HepG2 (cell line): Measurements from ENCODE around the gene SMCHD1. TPM values are rescaled to one million over a fixed set of nuclear protein-coding genes. Genes with fewer than 3 reads are reported as not detected.

Experiments
- ATAC-seq: fragments of 200-7000 bp; cut with Tn5 transposase; 3 replicates; pipeline ENCODE4 v1.9.1; 2020; ENCODE audit warnings: mild to moderate bottlenecking, moderate library complexity
- BruUV-seq: library from RNA; stranded (reverse); fragments of 400-500 nt; replicated peaks from 2 replicates; lab custom pipeline; 2021; lab: Mats Ljungman, UMichigan
- CTCF ChIA-PET: fragments of 300-600 bp; formaldehyde crosslinking; extraction: SDS; loops from one replicate; lab custom pipeline; 2021; ENCODE audit warnings: low total read pairs, inconsistent platforms, low intra/inter-chr PET ratio; lab: Yijun Ruan, JAX
- POLR2A ChIA-PET: fragments of 350-600 bp; sonication (Branson Sonifier 250); formaldehyde crosslinking; loops from one replicate; lab custom pipeline; 2020; ENCODE audit warnings: antibody characterized with exemption, inconsistent platforms; lab: Yijun Ruan, JAX
- DNase-seq: peaks from one replicate; pipeline ENCODE4 v3.0.0-alpha.2; 2015; ENCODE audit warnings: low spot score
- FAIRE-seq: peaks from 3 replicates; lab custom pipeline; 2011; peaks lifted over from hg19 to GRCh38; lab: Jason Lieb, UNC
- H2AFZ ChIP-seq: one replicate; pipeline ENCODE4 v1.6.1; 2011; ENCODE audit warnings: low read length, inconsistent platforms
- H3K27ac ChIP-seq: fragments of 300-600 bp; 3 replicates; pipeline ENCODE4 v1.8.0; 2011; ENCODE audit warnings: mixed run types, mild to moderate bottlenecking, mixed read lengths, low read length, inconsistent platforms; ENCODE audit not compliant: insufficient read depth; ENCODE audit errors: extremely low read length
- H3K27me3 ChIP-seq, 2 experiments: fragments of 200-600 bp in 1 of 2; 2 replicates in 1 of 2; 3 replicates in 1 of 2; pipeline versions ENCODE4 v1.6.0 to v1.8.0; 2011; ENCODE audit warnings: low read length in 2 of 2, mild to moderate bottlenecking in 2 of 2, moderate library complexity in 2 of 2, inconsistent platforms in 1 of 2; ENCODE audit not compliant: insufficient read depth in 2 of 2, control insufficient read depth in 1 of 2
- H3K36me3 ChIP-seq, 2 experiments: fragments of 200-600 bp in 1 of 2; replicated peaks in 1 of 2; 2 replicates in 1 of 2; 3 replicates in 1 of 2; pipeline versions ENCODE4 v1.5.1 to v1.8.0; 2011; ENCODE audit warnings: low read length in 2 of 2, inconsistent platforms in 1 of 2; ENCODE audit not compliant: insufficient read depth in 2 of 2, control insufficient read depth in 1 of 2
- H3K4me1 ChIP-seq: 2 replicates; pipeline ENCODE4 v1.5.1; 2012; ENCODE audit warnings: low read length, inconsistent platforms; ENCODE audit not compliant: insufficient read depth
- H3K4me2 ChIP-seq: 2 replicates; pipeline ENCODE4 v1.6.0; 2011; ENCODE audit warnings: low read depth, low read length, inconsistent platforms
- H3K4me3 ChIP-seq, 3 experiments: fragments of 200-600 bp in 1 of 3; sonication (generic), shearing (Covaris generic) in 1 of 3; replicated peaks in 1 of 3; 2 replicates each; pipeline ENCODE4 v1.5.1; 2011 to 2016; ENCODE audit warnings: low read length in 3 of 3, inconsistent platforms in 2 of 3, low read depth in 2 of 3, mild to moderate bottlenecking in 2 of 3, control low read depth in 1 of 3, mixed read lengths in 1 of 3; ENCODE audit not compliant: insufficient read depth in 1 of 3
- H3K79me2 ChIP-seq: one replicate; pipeline ENCODE4 v1.6.1; 2011; ENCODE audit warnings: low read length, inconsistent platforms; ENCODE audit not compliant: insufficient read depth
- H3K9ac ChIP-seq: 2 replicates; pipeline ENCODE4 v1.6.0; 2011; ENCODE audit warnings: mild to moderate bottlenecking, low read depth, low read length, inconsistent platforms; ENCODE audit not compliant: insufficient read depth
- H3K9me3 ChIP-seq: 2 replicates; pipeline ENCODE4 v1.5.1; 2012; ENCODE audit warnings: mild to moderate bottlenecking, low read length
- H4K20me1 ChIP-seq: 2 replicates; pipeline ENCODE4 v1.6.0; 2011; ENCODE audit warnings: inconsistent platforms, mild to moderate bottlenecking, low read length, moderate library complexity; ENCODE audit not compliant: insufficient read depth
- ATRX ChIP-seq: sonication (generic); formaldehyde crosslinking; IDR thresholded peaks from 2 replicates; pipeline ENCODE4 v1.4.0; 2020; ENCODE audit warnings: missing genetic modification reagents, borderline replicate concordance
- E2F5 ChIP-seq: sonication (generic); formaldehyde crosslinking; conservative IDR thresholded peaks from 2 replicates; pipeline ENCODE4 v1.4.0; 2020; ENCODE audit warnings: missing genetic modification reagents
- FOXM1 ChIP-seq: sonication (generic); formaldehyde crosslinking; IDR thresholded peaks from 2 replicates; pipeline ENCODE4 v1.5.0; 2020; ENCODE audit warnings: missing genetic modification reagents
- GATAD2A ChIP-seq: IDR thresholded peaks from 2 replicates; pipeline ENCODE4 v1.6.1; 2016
- HOXA3 ChIP-seq: sonication (generic); formaldehyde crosslinking; IDR thresholded peaks from 2 replicates; pipeline ENCODE4 v1.5.0; 2020; ENCODE audit warnings: missing genetic modification reagents
- KAT8 ChIP-seq: IDR thresholded peaks from 2 replicates; pipeline ENCODE4 v1.6.1; 2016; ENCODE audit warnings: missing genetic modification reagents, missing compliant biosample characterization
- PCBP1 ChIP-seq: fragments of 200-400 bp; formaldehyde crosslinking; IDR thresholded peaks from 2 replicates; pipeline ENCODE4 v1.6.1; 2017; ENCODE audit warnings: mild to moderate bottlenecking, low read depth, low read length, borderline replicate concordance
- XBP1 ChIP-seq: sonication (generic); formaldehyde crosslinking; IDR thresholded peaks from 2 replicates; pipeline ENCODE4 v1.5.0; 2020; ENCODE audit warnings: missing genetic modification reagents
- ZNF101 ChIP-seq: sonication (generic); formaldehyde crosslinking; IDR thresholded peaks from 2 replicates; pipeline ENCODE4 v1.4.0; 2020; ENCODE audit warnings: mild to moderate bottlenecking, low read depth, missing genetic modification reagents, borderline replicate concordance
- ZNF652 ChIP-seq: IDR thresholded peaks from 2 replicates; pipeline ENCODE4 v1.6.1; 2016; ENCODE audit warnings: low read depth, borderline replicate concordance
- ZNF800 ChIP-seq: sonication (generic); formaldehyde crosslinking; IDR thresholded peaks from 2 replicates; pipeline ENCODE4 v1.4.0; 2020; ENCODE audit warnings: missing genetic modification reagents
- WGBS: methylation state at CpG from one replicate; pipeline ENCODE4 v1.1.6; 2017; ENCODE audit warnings: low lambda C conversion rate; 5-methylcytosine and 5-hydroxymethylcytosine counted together
- in situ Hi-C: cut with HindIII; loops from 2 replicates; pipeline ENCODE4 v1.10.0; 2017; ENCODE audit warnings: low pct_unique_long_range_greater_than_20kb; ENCODE audit not compliant: extremely low pct_ligation_motif_present
- intact Hi-C: fragments of 100-400 bp; cut with micrococcal nuclease; formaldehyde crosslinking; loops from one replicate; pipeline ENCODE4 v1.10.0; 2022; ENCODE audit not compliant: unreplicated experiment
- polyA plus RNA-seq, 8 experiments: library from polyadenylated mRNA; depleted of rRNA in 3 of 8; stranded (reverse) in 7 of 8; unstranded in 1 of 8; fragments of >200 nt; fragmentation: Illumina TruSeq in 4 of 8; extraction: Trizol in 4 of 8; gene quantifications; 2 replicates each; pipeline versions ENCODE4 v1.2.1 to v1.2.3, GENCODE V29; 2011 to 2016; ENCODE audit warnings: low read depth in 4 of 8, missing spikeins in 1 of 8, mixed read lengths in 1 of 8; ENCODE audit not compliant: insufficient read depth in 1 of 8
- total RNA-seq, 5 experiments: library from RNA; depleted of rRNA; stranded (reverse); fragments of >200 nt; fragmentation: Illumina TruSeq; extraction: Trizol; gene quantifications; 2 replicates each; pipeline ENCODE4 v1.2.3, GENCODE V29; 2016; ENCODE audit warnings: low read depth in 1 of 5
- TF ChIP-seq, protein P1 (sequence below), 2 experiments: fragments of 450-650 bp in 1 of 2; sonication (generic) in 1 of 2; formaldehyde crosslinking; IDR thresholded peaks; 2 replicates each; pipeline versions ENCODE4 v1.5.0 to v1.8.0; 2020 to 2022; ENCODE audit warnings: mild to moderate bottlenecking in 1 of 2, missing genetic modification reagents in 1 of 2

Gene SMCHD1
- total and polyA plus RNA-seq, 2 of the 13 experiments (the other 11 are each of a cell fraction or from before 2014, with no cell fraction given), result 21.4 to 93.6 TPM

GRCh38 chr18:2617401-2617998, 38.0 kb upstream of the SMCHD1 start (continued):
- TF ChIP-seq, protein P1, sequence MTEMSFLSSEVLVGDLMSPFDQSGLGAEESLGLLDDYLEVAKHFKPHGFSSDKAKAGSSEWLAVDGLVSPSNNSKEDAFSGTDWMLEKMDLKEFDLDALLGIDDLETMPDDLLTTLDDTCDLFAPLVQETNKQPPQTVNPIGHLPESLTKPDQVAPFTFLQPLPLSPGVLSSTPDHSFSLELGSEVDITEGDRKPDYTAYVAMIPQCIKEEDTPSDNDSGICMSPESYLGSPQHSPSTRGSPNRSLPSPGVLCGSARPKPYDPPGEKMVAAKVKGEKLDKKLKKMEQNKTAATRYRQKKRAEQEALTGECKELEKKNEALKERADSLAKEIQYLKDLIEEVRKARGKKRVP (CRISPR knock-in tag; IDR thresholded peaks at IDR 0.05), result no peak
- TF ChIP-seq E2F5 (CRISPR knock-in tag) (no peak), ZNF800 (CRISPR knock-in tag) (no peak), FOXM1 (no peak)
- TF ChIP-seq, all 625 proteins: peak for 0

- H3K4me3 ChIP-seq, result no peak overlapping the region
- TF ChIP-seq ZNF101 (CRISPR knock-in tag), result no peak
- no peak for TF ChIP-seq HOXA3 (CRISPR knock-in tag)
- TF ChIP-seq ZNF652 (CRISPR knock-in tag), result no peak
- no peak for TF ChIP-seq KAT8
- no peak for TF ChIP-seq GATAD2A
- TF ChIP-seq PCBP1, result no peak
- no peak for TF ChIP-seq ATRX (CRISPR knock-in tag)
- TF ChIP-seq XBP1 (CRISPR knock-in tag), result no peak
- H3K4me1 ChIP-seq, result no peaks in the 10 kb centered on the region
- ATAC-seq, result no peak
- POLR2A ChIA-PET, result no interaction called here
- no peak overlapping the region for H2AFZ ChIP-seq
- H4K20me1 ChIP-seq, result no peaks in the 10 kb centered on the region
- intact Hi-C loops, result no loop called here
- no TSS peak for BruUV-seq
- H3K27ac ChIP-seq, result no peak overlapping the region
- CTCF ChIA-PET, result no interaction called here
- H3K36me3 ChIP-seq, result peaks cover 2 to 10% of the 10 kb centered on the region in 2 experiments; a peak in 3 of 5 replicates
- in situ Hi-C loops, result no loop called here
- H3K4me2 ChIP-seq, result no peak overlapping the region
- WGBS, result over 99% methylated on average over 4 of the region's 4 CpGs
- no peak for FAIRE-seq
- no peaks in the 10 kb centered on the region for H3K27me3 ChIP-seq
- H3K9ac ChIP-seq, result no peak overlapping the region
- no peaks in the 10 kb centered on the region for H3K79me2 ChIP-seq
- no peaks in the 10 kb centered on the region for H3K9me3 ChIP-seq
- no peak for DNase-seq
Observed at GRCh38 chr18:2618009-2618408, 37.5 kb upstream of the SMCHD1 start.
